Body of pancreas (tissue), 4 donors: Measurements from ENCODE around the gene HRH3. TPM values are rescaled to one million over a fixed set of nuclear protein-coding genes. Genes with fewer than 3 reads are reported as not detected.

Experiments used
- ATAC-seq: fragments of 150-250 bp; one replicate; pipeline ENCODE4 v1.9.1; 2016
- DNase-seq, 4 donors: peaks; one replicate each; pipeline ENCODE4 v3.0.0-alpha.2; 2019
- H3K27ac ChIP-seq, 4 donors: fragments of 200-600 bp; sonication (generic); 1 replicate in 3 of 4; 2 replicates in 1 of 4; pipeline versions ENCODE4 v1.5.1 to v1.6.1; 2016 to 2019; ENCODE audit warnings: mild to moderate bottlenecking in 1 of 4, mixed read lengths in 1 of 4, moderate library complexity in 1 of 4
- H3K27me3 ChIP-seq, 2 donors: fragments of 200-600 bp; sonication (generic); one replicate each; pipeline ENCODE4 v1.6.0; 2016; ENCODE audit warnings: mild to moderate bottlenecking in 1 of 2
- H3K36me3 ChIP-seq, 2 donors: fragments of 200-600 bp; sonication (generic); replicated peaks in 1 of 2; 2 replicates each; pipeline ENCODE4 v1.5.1; 2016; ENCODE audit warnings: low read depth in 2 of 2; ENCODE audit not compliant: insufficient read depth in 1 of 2
- H3K4me1 ChIP-seq: fragments of 200-600 bp; sonication (generic); one replicate; pipeline ENCODE4 v1.6.0; 2016
- H3K4me3 ChIP-seq, 2 donors: fragments of 200-600 bp; sonication (generic); 1 replicate in 1 of 2; 2 replicates in 1 of 2; pipeline ENCODE4 v1.5.1; 2016 to 2019
- H3K9me3 ChIP-seq, 3 donors: fragments of 200-600 bp; sonication (generic); 1 replicate in 2 of 3; 2 replicates in 1 of 3; pipeline ENCODE4 v1.5.1; 2016
- CTCF ChIP-seq, 7 experiments: fragments of 450-650 bp in 4 of 7; fragments of 200-600 bp in 3 of 7; sonication (generic) in 3 of 7; IDR thresholded peaks; one replicate each; pipeline ENCODE4 v1.5.1; 2016 to 2019; ENCODE audit warnings: antibody characterized with exemption in 7 of 7
- POLR2A ChIP-seq, 3 donors: fragments of 450-650 bp; IDR thresholded peaks; one replicate each; pipeline ENCODE4 v1.6.1; 2016; ENCODE audit warnings: antibody characterized with exemption in 3 of 3, mild to moderate bottlenecking in 2 of 3
- WGBS, 2 donors: methylation state at CpG; one replicate each; pipeline ENCODE4 v1.1.5; 2017; 5-methylcytosine and 5-hydroxymethylcytosine counted together
- intact Hi-C: fragments of 100-400 bp; cut with DNase I; formaldehyde crosslinking; loops from one replicate; pipeline ENCODE4 v1.15.1; 2023
- total RNA-seq, 2 donors: library from RNA; depleted of rRNA; stranded (reverse); fragments of >200 nt; gene quantifications; one replicate each; pipeline ENCODE4 v1.1.0, GENCODE V29; 2016

The HRH3 gene
- total RNA-seq, 2 donors from 2014 or later: 0.33 TPM; not detected in 1

GRCh38 chr20:62191781-62192559 lies 28.1 kb downstream of the HRH3 start:
- no peak overlapping the region for H3K4me3 ChIP-seq
- H3K27me3 ChIP-seq: no peaks in the 10 kb centered on the region
- peaks cover 1% of the 10 kb centered on the region for H3K4me1 ChIP-seq
- H3K27ac ChIP-seq: no peak overlapping the region
- no peaks in the 10 kb centered on the region for H3K9me3 ChIP-seq
- H3K36me3 ChIP-seq: peaks cover 0 to 2% of the 10 kb centered on the region in 2 donors
- no peak for TF ChIP-seq CTCF (IDR thresholded peaks at IDR 0.05)
- no peak for TF ChIP-seq POLR2A (IDR thresholded peaks at IDR 0.05)
- no peak for ATAC-seq
- intact Hi-C loops: no loop called here
- WGBS, 2 donors: 79 to 82% methylated on average over 9 to 14 of the region's 14 CpGs
- no peak for DNase-seq

DNA sequence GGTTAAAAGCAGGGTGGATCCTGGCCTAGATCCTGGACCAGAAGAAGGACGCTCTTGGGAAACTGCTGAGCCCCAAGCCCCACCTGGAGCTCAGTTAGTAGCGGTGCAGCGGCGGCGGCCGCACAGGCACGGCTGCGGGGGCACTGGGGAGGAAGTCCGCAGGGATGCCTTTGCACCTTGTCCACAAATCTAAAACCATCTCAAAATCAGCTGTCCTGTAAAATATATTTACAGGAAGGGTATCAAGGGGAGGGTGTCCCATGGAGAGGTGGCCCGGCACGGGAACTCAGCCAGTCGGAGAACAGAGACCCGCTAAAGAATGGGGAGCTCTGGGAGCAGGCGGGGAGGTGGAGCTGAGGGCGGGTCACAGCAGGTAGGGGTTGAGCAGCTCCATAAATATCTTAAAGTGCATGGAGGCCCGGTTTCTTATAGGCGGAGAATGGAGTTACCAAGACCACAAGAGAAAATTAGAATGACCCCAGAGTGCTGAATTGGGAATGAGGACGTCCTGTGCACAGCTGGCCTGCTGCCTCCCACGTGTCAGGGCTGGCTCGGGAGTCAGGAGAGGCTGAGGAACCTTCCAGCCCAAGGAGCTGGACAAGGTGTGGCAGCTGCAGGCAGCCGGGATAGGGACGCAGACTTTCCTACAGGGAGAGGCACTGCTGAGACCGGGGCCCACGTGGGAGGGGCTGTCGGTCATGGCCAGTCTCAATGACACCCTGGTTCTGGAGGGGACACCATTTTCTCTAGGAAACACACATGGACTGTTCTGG lies 29.3 kb downstream of the HRH3 start:
- ATAC-seq (no peak), DNase-seq (no peak)
- H3K36me3 ChIP-seq: peaks cover 0 to 2% of the 10 kb centered on the region in 2 donors
- intact Hi-C loops: no loop called here
- H3K4me1 ChIP-seq: peaks cover 4% of the 10 kb centered on the region
- H3K27me3 ChIP-seq: no peaks in the 10 kb centered on the region
- WGBS, 2 donors: 83 to 94% methylated on average over 22 to 25 of the region's 25 CpGs
- no peaks in the 10 kb centered on the region for H3K9me3 ChIP-seq
- H3K27ac ChIP-seq: no peak overlapping the region
- TF ChIP-seq CTCF (IDR thresholded peaks at IDR 0.05): no peak
- TF ChIP-seq POLR2A (IDR thresholded peaks at IDR 0.05): no peak
- H3K4me3 ChIP-seq: no peak overlapping the region

DNA sequence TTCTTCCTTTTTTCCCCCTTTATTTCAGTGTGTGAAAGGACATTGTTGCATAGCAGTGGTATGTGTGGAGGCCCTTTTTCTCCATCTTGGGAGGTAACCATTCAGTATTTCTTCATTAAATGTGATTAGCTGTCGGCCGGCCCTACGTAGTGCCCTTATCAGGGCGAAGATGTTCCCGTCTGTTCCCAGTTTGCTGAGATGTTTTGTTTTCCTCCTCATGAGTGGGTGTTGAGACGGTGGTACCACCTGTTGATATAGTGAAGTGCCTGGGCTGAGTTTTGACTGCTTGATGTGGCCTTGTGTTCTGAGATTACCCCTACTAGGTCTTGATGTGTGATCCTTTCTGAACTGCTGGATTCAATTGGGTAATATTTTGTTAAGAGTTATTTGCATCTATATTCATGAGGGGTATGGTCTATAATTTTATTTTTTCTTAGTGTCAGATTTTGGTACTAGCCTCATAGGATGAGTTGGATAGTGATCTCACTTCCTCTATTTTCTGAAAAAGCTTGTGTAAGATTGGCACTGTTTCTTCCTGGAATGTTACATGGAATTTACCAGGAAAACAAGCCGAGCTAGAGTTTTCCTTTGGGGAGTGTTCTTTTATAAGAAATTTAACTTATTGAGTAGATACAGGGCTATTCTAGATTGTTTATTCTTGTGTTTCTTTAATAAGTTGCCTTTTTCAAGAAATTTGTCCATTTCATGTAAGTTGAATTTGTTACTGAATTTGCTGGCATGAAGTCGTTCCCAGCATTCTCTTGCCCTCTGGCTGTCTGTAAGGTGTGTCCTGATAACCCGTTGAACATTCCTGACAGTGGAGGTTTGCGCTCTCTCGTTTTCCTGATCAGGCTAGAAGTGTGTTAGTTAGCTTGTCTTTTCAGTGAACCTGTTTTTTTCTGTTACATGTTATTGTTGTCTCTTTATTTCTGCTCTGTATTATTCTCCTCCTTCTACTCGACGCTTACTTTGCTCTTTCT lies 32.9 kb downstream of the HRH3 start:
- intact Hi-C loops: no loop called here
- no peaks in the 10 kb centered on the region for H3K27me3 ChIP-seq
- no peak for ATAC-seq
- H3K36me3 ChIP-seq: no peaks in the 10 kb centered on the region
- peaks cover 20% of the 10 kb centered on the region for H3K4me1 ChIP-seq
- no peak overlapping the region for H3K4me3 ChIP-seq
- peak overlapping the region in 2 of 4 donors; percentile 39 for H3K27ac ChIP-seq
- TF ChIP-seq POLR2A (IDR thresholded peaks at IDR 0.05) (no peak), CTCF (IDR thresholded peaks at IDR 0.05) (no peak)
- 67% methylated on average over 13 of the region's 13 CpGs for WGBS, 2 donors
- H3K9me3 ChIP-seq: no peaks in the 10 kb centered on the region
- no peak for DNase-seq

DNA sequence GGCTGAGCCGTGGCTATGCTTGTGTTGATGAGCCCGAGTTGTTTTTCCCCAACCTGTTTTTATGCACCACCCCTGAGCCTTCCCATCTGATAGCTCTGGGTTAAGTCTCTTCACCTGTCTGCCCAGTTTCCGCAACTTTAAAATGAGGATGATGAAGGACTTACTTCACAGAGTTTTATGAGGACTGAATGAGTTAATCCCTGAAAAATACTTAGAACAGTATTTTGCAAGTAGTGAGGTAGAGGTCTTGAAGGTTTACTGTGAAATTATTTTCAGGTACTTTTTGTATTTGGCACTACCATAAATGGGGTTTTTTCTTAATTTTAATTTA lies 34.0 kb downstream of the HRH3 start:
- no peak for ATAC-seq
- 72 to 78% methylated on average over 3 of the region's 3 CpGs for WGBS, 2 donors
- peaks cover 25% of the 10 kb centered on the region for H3K4me1 ChIP-seq

More for the DNA sequence above, 34.0 kb downstream of the HRH3 start:
- TF ChIP-seq CTCF (IDR thresholded peaks at IDR 0.05) (no peak), POLR2A (IDR thresholded peaks at IDR 0.05) (no peak)
- intact Hi-C loops: no loop called here
- H3K27me3 ChIP-seq: no peaks in the 10 kb centered on the region
- H3K4me3 ChIP-seq: no peak overlapping the region
- no peaks in the 10 kb centered on the region for H3K9me3 ChIP-seq
- H3K36me3 ChIP-seq: no peaks in the 10 kb centered on the region
- no peak overlapping the region for H3K27ac ChIP-seq
- DNase-seq: no peak
